Measurements from ENCODE around the gene KLHL5. TPM values are rescaled to one million over a fixed set of nuclear protein-coding genes. Genes with fewer than 3 reads are reported as not detected.

KLHL5 gene
- total and polyA plus RNA-seq, 4 donors = 11.2 to 40.0 (median 28.2) TPM

DNA sequence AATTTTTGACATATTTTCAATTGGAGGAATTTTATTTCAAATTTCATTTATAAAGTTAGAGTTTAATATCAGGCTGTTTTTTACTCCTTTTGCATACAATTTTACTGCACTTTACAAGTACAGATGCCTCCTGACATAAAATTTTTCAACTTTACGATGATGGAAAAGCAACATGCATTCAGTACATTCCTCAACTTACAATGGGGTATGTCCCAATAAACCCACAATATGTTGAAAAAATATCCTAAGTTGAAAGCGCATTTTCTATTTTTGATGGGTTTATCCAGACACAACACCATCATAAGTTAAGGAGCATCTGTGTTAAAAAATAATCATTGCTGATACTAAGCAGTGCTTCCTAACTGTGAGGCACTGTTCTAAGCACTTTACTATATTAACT, 4.3 kb downstream of the KLHL5 start:
- Histone ChIP-seq H3K27ac (ENCODE audit: low read depth in 1 of 2, low read length in 2 of 2) (no peak overlapping the region), H3K36me3 (ENCODE audit: control insufficient read depth in 1 of 2, insufficient read depth in 2 of 2, low read length in 1 of 2) (no peaks in the 10 kb centered on the region), H3K4me3 (ENCODE audit: low read length in 2 of 2) (no peak overlapping the region), H3K4me1 (ENCODE audit: control insufficient read depth in 1 of 2, insufficient read depth in 2 of 2, low read length in 2 of 2) (no peaks in the 10 kb centered on the region), H3K9me3 (ENCODE audit: control insufficient read depth, low read length) (no peaks in the 10 kb centered on the region), H3K27me3 (ENCODE audit: control insufficient read depth in 1 of 2, insufficient read depth in 2 of 2, low read length in 1 of 2) (no peaks in the 10 kb centered on the region)
- DNase-seq = no peak
- intact Hi-C loops (cut with DNase I) = no loop called here
- 94 to 98% methylated on average over 2 of the region's 2 CpGs for WGBS, 2 donors
- no peak for ATAC-seq (ENCODE audit: low FRiP score)

DNA sequence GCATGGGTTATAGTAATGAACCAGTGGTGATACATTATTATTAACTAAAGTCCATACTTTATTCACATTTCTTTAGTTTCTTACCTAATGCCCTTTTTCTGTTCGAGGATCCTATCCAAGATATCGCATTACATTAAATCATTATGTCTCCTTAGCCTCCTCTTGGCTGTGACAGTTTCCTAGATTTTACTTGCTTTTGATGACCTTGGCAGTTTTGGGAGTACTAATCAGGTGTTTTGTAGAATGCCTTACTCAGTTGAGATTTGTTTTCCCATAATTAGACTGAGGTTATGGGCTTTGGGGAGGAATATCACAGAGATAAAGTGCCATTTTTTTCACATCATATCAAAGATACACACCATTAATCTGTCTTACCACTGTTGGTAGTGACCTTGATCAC, 5.0 kb downstream of the KLHL5 start:
- H3K36me3 ChIP-seq (ENCODE audit: control insufficient read depth in 1 of 2, insufficient read depth in 2 of 2, low read length in 1 of 2) = no peaks in the 10 kb centered on the region
- H3K4me3 ChIP-seq (ENCODE audit: low read length in 2 of 2) = no peak overlapping the region
- ATAC-seq (ENCODE audit: low FRiP score) (no peak), DNase-seq (no peak)
- intact Hi-C loops (cut with DNase I) = no loop called here
- H3K27me3 ChIP-seq (ENCODE audit: control insufficient read depth in 1 of 2, insufficient read depth in 2 of 2, low read length in 1 of 2) = no peaks in the 10 kb centered on the region
- no peaks in the 10 kb centered on the region for H3K9me3 ChIP-seq (ENCODE audit: control insufficient read depth, low read length)
- no peaks in the 10 kb centered on the region for H3K4me1 ChIP-seq (ENCODE audit: control insufficient read depth in 1 of 2, insufficient read depth in 2 of 2, low read length in 2 of 2)
- no peak overlapping the region for H3K27ac ChIP-seq (ENCODE audit: low read depth in 1 of 2, low read length in 2 of 2)
- 91 to 96% methylated on average over 2 of the region's 2 CpGs for WGBS, 2 donors

DNA sequence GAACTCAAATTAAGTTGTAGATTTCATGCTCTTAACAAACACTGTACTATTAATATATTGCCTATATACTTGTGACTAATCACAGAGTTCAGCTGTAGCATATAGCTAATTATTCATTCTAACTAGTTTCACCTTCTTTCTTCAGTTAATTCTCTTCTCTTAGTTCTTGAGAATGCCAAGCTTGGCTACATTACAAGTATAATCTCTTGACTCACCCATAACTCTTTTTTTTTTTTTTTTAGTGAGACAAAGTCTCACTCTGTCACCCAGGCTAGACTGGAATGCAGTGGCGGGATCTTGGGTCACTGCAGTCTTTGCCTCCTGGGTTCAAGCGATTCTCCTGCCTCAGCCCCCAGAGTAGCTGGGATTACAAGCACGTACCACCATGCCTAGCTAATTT, 5.4 kb downstream of the KLHL5 start:
- Histone ChIP-seq H3K27me3 (ENCODE audit: control insufficient read depth in 1 of 2, insufficient read depth in 2 of 2, low read length in 1 of 2) (no peaks in the 10 kb centered on the region), H3K4me1 (ENCODE audit: control insufficient read depth in 1 of 2, insufficient read depth in 2 of 2, low read length in 2 of 2) (no peaks in the 10 kb centered on the region), H3K36me3 (ENCODE audit: control insufficient read depth in 1 of 2, insufficient read depth in 2 of 2, low read length in 1 of 2) (no peaks in the 10 kb centered on the region), H3K27ac (ENCODE audit: low read depth in 1 of 2, low read length in 2 of 2) (no peak overlapping the region), H3K4me3 (ENCODE audit: low read length in 2 of 2) (no peak overlapping the region), H3K9me3 (ENCODE audit: control insufficient read depth, low read length) (no peaks in the 10 kb centered on the region)
- DNase-seq (no peak), ATAC-seq (ENCODE audit: low FRiP score) (no peak)
- intact Hi-C loops (cut with DNase I) = no loop called here
- 80% methylated on average over 3 of the region's 3 CpGs for WGBS, 2 donors

DNA sequence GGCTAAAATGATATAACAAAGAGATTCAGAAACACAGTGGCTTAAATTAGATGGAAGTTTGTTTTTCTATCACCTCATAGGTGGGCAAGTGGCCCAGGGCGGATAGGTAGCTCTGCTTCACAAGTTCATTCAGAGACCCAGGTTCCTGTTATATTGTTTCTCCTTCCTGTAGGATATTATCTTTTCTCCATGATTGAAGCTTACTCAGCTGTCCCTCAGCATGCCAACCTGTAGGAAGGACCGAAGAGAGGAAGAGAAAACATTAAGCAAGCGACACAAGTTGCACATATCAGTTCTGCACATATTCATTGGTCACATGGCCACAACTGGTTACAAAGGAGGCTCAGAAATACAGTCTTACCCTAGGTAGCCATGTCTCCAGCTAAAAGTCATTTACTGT, 6.9 kb downstream of the KLHL5 start:
- no peak for DNase-seq
- no peaks in the 10 kb centered on the region for H3K36me3 ChIP-seq (ENCODE audit: control insufficient read depth in 1 of 2, insufficient read depth in 2 of 2, low read length in 1 of 2)
- no peak for ATAC-seq (ENCODE audit: low FRiP score)
- no peaks in the 10 kb centered on the region for H3K27me3 ChIP-seq (ENCODE audit: control insufficient read depth in 1 of 2, insufficient read depth in 2 of 2, low read length in 1 of 2)
- intact Hi-C loops (cut with DNase I) = no loop called here
- H3K4me1 ChIP-seq (ENCODE audit: control insufficient read depth in 1 of 2, insufficient read depth in 2 of 2, low read length in 2 of 2) = no peaks in the 10 kb centered on the region
- 95% methylated on average over 3 of the region's 3 CpGs for WGBS, 2 donors
- no peak overlapping the region for H3K27ac ChIP-seq (ENCODE audit: low read depth in 1 of 2, low read length in 2 of 2)
- H3K4me3 ChIP-seq (ENCODE audit: low read length in 2 of 2) = no peak overlapping the region
- H3K9me3 ChIP-seq (ENCODE audit: control insufficient read depth, low read length) = no peaks in the 10 kb centered on the region

DNA sequence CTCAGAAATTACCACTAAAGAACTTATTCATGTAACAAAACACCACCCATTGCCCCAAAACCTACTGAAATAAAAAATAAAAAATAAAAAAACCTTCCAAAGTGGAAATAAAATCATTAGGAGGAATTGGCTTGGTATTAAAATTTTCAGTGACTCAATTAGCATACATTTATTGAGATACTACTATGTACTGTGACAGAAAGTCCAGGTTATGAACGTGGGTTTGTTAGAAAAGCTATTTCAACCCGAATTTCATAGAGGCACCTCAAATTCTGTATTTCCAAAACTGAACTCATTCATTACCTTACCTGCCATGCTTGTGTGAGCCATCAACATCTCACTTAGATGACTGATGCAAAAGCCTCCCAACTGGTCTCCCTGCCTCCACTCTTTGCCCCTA, 16.8 kb downstream of the KLHL5 start:
- WGBS, 2 donors = 96 to 97% methylated on average over 2 of the region's 2 CpGs
- Histone ChIP-seq H3K4me1 (ENCODE audit: control insufficient read depth in 1 of 2, insufficient read depth in 2 of 2, low read length in 2 of 2) (no peaks in the 10 kb centered on the region), H3K27me3 (ENCODE audit: control insufficient read depth in 1 of 2, insufficient read depth in 2 of 2, low read length in 1 of 2) (no peaks in the 10 kb centered on the region), H3K9me3 (ENCODE audit: control insufficient read depth, low read length) (no peaks in the 10 kb centered on the region), H3K27ac (ENCODE audit: low read depth in 1 of 2, low read length in 2 of 2) (no peak overlapping the region), H3K4me3 (ENCODE audit: low read length in 2 of 2) (no peak overlapping the region), H3K36me3 (ENCODE audit: control insufficient read depth in 1 of 2, insufficient read depth in 2 of 2, low read length in 1 of 2) (no peaks in the 10 kb centered on the region)
- ATAC-seq (ENCODE audit: low FRiP score) (no peak), DNase-seq (no peak)
- intact Hi-C loops (cut with DNase I) = no loop called here

DNA sequence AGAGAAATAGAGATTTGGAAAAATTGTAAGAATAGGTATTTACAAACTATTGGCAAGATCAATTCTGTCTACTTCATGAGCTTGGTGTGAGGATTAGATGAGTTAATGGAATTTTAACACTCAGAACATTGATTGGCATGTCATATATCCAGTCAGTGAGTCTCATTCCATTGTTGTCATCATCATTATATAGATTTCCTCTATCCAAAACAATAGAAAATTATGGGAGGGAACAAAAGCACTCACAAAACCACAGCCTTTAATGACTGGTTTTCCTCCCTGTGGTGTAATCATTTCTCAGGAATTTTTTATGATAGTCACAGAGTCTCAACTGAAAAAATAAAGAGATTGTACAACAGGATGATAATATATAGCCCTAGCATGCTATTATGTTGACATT, 21.1 kb downstream of the KLHL5 start:
- Histone ChIP-seq H3K36me3 (ENCODE audit: control insufficient read depth in 1 of 2, insufficient read depth in 2 of 2, low read length in 1 of 2) (no peaks in the 10 kb centered on the region), H3K27ac (ENCODE audit: low read depth in 1 of 2, low read length in 2 of 2) (no peak overlapping the region), H3K4me3 (ENCODE audit: low read length in 2 of 2) (no peak overlapping the region), H3K27me3 (ENCODE audit: control insufficient read depth in 1 of 2, insufficient read depth in 2 of 2, low read length in 1 of 2) (no peaks in the 10 kb centered on the region), H3K9me3 (ENCODE audit: control insufficient read depth, low read length) (no peaks in the 10 kb centered on the region), H3K4me1 (ENCODE audit: control insufficient read depth in 1 of 2, insufficient read depth in 2 of 2, low read length in 2 of 2) (no peaks in the 10 kb centered on the region)
- intact Hi-C loops (cut with DNase I) = no loop called here
- ATAC-seq (ENCODE audit: low FRiP score) = no peak
- no peak for DNase-seq

DNA sequence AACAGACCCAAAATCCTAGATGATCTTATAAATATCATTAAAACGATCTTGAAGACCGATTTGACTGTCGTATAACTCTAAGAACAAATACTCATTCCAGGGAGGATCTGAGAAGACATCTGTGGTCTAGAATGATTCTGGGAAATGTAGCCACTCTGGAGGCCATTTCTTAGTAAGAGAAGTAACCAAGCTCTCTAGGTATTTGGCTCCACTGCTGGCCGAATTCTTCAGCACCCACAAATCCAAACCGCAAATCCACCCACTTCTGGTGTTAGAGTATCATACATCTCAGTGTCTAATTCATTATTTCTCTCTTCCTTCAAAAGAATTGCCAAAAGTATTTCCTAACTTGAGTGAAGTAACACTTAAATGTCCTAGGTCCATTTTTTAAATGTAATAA, 23.9 kb downstream of the KLHL5 start:
- Histone ChIP-seq H3K4me1 (ENCODE audit: control insufficient read depth in 1 of 2, insufficient read depth in 2 of 2, low read length in 2 of 2) (no peaks in the 10 kb centered on the region), H3K4me3 (ENCODE audit: low read length in 2 of 2) (no peak overlapping the region), H3K36me3 (ENCODE audit: control insufficient read depth in 1 of 2, insufficient read depth in 2 of 2, low read length in 1 of 2) (no peaks in the 10 kb centered on the region), H3K9me3 (ENCODE audit: control insufficient read depth, low read length) (no peaks in the 10 kb centered on the region), H3K27ac (ENCODE audit: low read depth in 1 of 2, low read length in 2 of 2) (no peak overlapping the region), H3K27me3 (ENCODE audit: control insufficient read depth in 1 of 2, insufficient read depth in 2 of 2, low read length in 1 of 2) (no peaks in the 10 kb centered on the region)
- intact Hi-C loops (cut with DNase I) = no loop called here
- no peak for ATAC-seq (ENCODE audit: low FRiP score)
- 95 to 96% methylated on average over 5 of the region's 5 CpGs for WGBS, 2 donors
- DNase-seq = no peak

DNA sequence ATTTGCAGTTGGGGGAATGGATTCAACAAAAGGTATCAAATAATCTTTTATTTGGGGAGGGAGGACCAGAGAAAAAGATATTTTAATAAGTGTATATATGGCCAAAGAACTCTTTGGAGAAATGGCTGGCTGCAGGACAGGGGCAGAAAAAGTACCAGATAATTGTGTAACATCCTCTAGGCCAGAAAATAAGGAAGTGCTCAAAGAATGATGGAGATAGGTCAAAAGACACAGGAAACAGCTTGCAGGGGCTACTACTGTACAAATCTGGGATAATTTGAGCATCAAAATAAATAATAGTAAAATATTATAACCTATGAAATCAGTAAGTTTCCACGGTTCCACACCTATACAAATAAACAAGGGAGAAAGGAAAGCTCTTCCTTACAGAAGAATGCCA, 34.8 kb downstream of the KLHL5 start:
- 94 to 95% methylated on average over 1 of the region's 1 CpG for WGBS, 2 donors
- H3K4me1 ChIP-seq (ENCODE audit: control insufficient read depth in 1 of 2, insufficient read depth in 2 of 2, low read length in 2 of 2) = no peaks in the 10 kb centered on the region
- DNase-seq (no peak), ATAC-seq (ENCODE audit: low FRiP score) (no peak)
- no peak overlapping the region for H3K27ac ChIP-seq (ENCODE audit: low read depth in 1 of 2, low read length in 2 of 2)
- no peak overlapping the region for H3K4me3 ChIP-seq (ENCODE audit: low read length in 2 of 2)
- intact Hi-C loops (cut with DNase I) = no loop called here
- no peaks in the 10 kb centered on the region for H3K36me3 ChIP-seq (ENCODE audit: control insufficient read depth in 1 of 2, insufficient read depth in 2 of 2, low read length in 1 of 2)
- no peaks in the 10 kb centered on the region for H3K9me3 ChIP-seq (ENCODE audit: control insufficient read depth, low read length)
- no peaks in the 10 kb centered on the region for H3K27me3 ChIP-seq (ENCODE audit: control insufficient read depth in 1 of 2, insufficient read depth in 2 of 2, low read length in 1 of 2)

DNA sequence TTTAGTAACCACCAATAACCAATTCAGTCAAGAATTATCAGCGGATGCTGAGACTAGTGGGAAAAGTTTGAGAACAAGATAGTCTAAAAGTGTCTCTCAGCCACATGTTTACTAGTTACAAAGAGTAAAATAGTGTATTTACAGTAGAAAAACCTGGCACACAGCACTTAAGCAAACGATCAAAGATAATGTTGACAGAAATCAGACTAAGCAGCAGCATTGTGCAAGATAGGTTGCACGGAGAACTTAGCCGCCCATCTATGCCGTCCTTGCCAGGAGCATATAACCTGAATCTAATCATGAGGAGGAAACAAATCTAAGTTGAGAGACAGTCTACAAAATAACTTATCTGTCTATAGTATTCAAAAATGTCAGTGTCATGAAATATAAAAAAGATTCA, 35.3 kb downstream of the KLHL5 start:
- no peaks in the 10 kb centered on the region for H3K9me3 ChIP-seq (ENCODE audit: control insufficient read depth, low read length)
- H3K36me3 ChIP-seq (ENCODE audit: control insufficient read depth in 1 of 2, insufficient read depth in 2 of 2, low read length in 1 of 2) = no peaks in the 10 kb centered on the region
- H3K4me3 ChIP-seq (ENCODE audit: low read length in 2 of 2) = no peak overlapping the region
- ATAC-seq (ENCODE audit: low FRiP score) (no peak), DNase-seq (no peak)
- H3K27ac ChIP-seq (ENCODE audit: low read depth in 1 of 2, low read length in 2 of 2) = no peak overlapping the region
- WGBS, 2 donors = 90 to 92% methylated on average over 5 of the region's 5 CpGs
- no peaks in the 10 kb centered on the region for H3K27me3 ChIP-seq (ENCODE audit: control insufficient read depth in 1 of 2, insufficient read depth in 2 of 2, low read length in 1 of 2)
- H3K4me1 ChIP-seq (ENCODE audit: control insufficient read depth in 1 of 2, insufficient read depth in 2 of 2, low read length in 2 of 2) = no peaks in the 10 kb centered on the region
- intact Hi-C loops (cut with DNase I) = no loop called here
